SKM-1 treated with dmso at 0.1 percent for 144 hours (cell line): ENCODE measurements around the gene GHR.
"Not testable (repeated sequence)": the region's sequence is repeated elsewhere in the genome, so short reads cannot be mapped to it uniquely, and the experiment has no call there.

Source experiments
- DNase-seq: peaks from one replicate; lab custom pipeline; 2025; ENCODE audit not compliant: unreplicated experiment; lab: John Stamatoyannopoulos, UW

GHR gene

GRCh38 chr5:42689391-42689790 is 266.2 kb downstream of the GHR start:
- DNase-seq, result no peak

- no peak for DNase-seq
Observed at GRCh38 chr5:42691413-42691937, 268.2 kb downstream of the GHR start.

- no peak for DNase-seq
Observed at GRCh38 chr5:42701351-42702059, 278.3 kb downstream of the GHR start.

DNA sequence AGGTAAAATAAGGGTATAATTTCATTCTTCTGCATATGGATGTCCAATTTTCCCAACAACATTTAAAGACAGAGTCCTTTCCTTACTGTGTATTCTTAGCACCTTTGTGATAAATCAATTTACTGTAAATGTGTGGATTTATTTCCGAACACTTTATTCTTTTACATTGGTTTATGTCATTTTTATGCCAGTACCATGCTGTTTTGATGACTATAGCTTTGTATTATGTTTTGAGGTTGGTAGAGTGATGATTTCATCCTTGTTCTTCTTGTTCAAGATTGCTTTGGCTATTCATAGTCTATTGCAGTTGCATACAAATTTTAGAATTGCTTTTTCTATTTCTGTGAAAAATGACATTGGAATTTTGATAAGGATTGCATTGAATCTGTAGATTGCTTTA is 280.0 kb downstream of the GHR start:
- no peak for DNase-seq

DNA sequence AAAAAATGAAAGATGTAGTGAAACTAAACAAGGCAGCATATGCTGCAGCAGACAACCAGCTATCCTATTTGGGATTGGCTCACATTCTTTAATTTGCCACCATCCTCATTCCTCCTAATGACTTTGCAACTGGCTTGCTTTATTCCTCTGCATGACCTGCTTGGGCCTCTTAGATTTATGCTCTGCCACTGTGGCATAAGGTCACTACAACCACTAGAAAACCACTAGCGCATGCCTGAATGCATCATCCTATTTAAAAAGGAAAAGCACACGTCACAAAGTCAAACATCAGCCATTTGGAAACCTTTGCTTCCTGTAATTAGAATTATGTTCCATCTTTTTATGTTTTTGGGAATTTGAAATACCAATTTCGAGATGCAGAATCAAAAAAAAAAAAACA is 292.5 kb downstream of the GHR start:
- DNase-seq, result no peak

- peak; percentile 58 for DNase-seq
Observed at GRCh38 chr5:42718591-42718990, 295.4 kb downstream of the GHR start.

DNA sequence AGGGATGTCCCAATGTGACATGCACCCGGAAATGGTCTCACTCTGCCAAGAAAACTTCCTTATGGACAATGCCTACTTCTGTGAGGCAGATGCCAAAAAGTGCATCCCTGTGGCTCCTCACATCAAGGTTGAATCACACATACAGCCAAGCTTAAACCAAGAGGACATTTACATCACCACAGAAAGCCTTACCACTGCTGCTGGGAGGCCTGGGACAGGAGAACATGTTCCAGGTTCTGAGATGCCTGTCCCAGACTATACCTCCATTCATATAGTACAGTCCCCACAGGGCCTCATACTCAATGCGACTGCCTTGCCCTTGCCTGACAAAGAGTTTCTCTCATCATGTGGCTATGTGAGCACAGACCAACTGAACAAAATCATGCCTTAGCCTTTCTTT is 295.8 kb downstream of the GHR start:
- DNase-seq, result no peak

GRCh38 chr5:42720251-42720650 is 297.0 kb downstream of the GHR start:
- no peak for DNase-seq

DNA sequence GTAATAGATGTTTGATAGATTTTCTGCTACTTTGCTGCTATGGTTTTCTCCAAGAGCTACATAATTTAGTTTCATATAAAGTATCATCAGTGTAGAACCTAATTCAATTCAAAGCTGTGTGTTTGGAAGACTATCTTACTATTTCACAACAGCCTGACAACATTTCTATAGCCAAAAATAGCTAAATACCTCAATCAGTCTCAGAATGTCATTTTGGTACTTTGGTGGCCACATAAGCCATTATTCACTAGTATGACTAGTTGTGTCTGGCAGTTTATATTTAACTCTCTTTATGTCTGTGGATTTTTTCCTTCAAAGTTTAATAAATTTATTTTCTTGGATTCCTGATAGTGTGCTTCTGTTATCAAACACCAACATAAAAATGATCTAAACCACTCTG is 298.2 kb downstream of the GHR start:
- no peak for DNase-seq

DNA sequence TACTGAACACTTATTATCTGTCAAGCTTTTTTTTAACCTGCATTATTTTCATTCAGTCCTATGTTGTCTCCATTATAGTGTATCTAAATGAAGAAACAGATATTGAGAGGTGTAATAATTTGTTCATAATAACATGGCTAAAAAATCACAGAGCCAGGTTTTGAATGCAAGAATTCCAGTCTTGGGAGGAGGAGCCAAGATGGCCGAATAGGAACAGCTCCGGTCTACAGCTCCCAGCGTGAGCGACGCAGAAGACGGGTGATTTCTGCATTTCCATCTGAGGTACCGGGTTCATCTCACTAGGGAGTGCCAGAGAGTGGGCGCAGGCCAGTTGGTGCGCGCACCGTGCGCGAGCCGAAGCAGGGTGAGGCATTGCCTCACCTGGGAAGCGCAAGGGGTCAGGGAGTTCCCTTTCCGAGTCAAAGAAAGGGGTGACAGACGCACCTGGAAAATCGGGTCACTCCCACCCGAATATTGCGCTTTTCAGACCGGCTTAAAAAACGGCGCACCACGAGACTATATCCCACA is 311.4 kb downstream of the GHR start:
- not testable (repeated sequence) for DNase-seq

- DNase-seq, result no peak
Observed at GRCh38 chr5:42740920-42741319, 317.7 kb downstream of the GHR start.

- peak; percentile 9 for DNase-seq
Observed at GRCh38 chr5:42745426-42745825, 322.2 kb downstream of the GHR start.

GRCh38 chr5:42745856-42746255 is 322.6 kb downstream of the GHR start:
- DNase-seq, result no peak

DNA sequence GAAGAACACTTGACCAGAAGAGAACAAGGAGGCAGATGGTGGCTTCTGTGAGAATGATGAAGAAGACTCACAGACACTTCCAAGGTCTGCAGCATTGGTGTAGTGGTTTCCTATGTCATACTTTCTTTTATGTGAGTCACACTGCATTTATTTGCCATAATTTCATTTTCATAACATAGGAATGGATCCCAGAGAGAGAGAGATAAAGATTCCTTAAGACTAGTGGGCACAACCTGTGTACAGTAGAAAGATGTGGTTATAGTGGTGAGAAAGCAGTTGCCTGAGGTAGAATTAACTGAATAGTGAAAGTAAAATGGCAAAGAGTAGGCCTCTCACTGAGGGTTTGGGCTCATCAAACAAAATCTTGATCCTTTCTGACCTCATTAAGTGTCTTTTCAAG is 325.8 kb downstream of the GHR start:
- DNase-seq, result no peak

DNA sequence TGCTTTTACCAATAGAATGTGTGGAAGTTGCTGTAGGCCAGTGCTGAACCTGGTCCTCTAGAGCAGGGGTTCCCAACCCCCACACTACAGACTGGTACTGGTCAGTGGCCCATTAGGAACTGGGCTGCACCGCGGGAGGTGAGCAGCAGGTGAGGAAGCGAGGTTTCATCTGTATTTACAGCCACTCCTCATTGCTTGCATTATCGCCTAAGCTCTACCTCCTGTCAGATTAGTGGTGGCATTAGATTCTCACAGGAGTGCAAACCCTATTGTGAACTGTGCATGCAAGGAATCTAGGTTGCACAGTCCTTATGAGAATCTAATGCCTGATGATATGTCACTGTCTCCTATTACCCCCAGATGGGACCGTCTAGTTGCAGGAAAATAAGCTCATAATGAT is 327.3 kb downstream of the GHR start:
- no peak for DNase-seq

DNA sequence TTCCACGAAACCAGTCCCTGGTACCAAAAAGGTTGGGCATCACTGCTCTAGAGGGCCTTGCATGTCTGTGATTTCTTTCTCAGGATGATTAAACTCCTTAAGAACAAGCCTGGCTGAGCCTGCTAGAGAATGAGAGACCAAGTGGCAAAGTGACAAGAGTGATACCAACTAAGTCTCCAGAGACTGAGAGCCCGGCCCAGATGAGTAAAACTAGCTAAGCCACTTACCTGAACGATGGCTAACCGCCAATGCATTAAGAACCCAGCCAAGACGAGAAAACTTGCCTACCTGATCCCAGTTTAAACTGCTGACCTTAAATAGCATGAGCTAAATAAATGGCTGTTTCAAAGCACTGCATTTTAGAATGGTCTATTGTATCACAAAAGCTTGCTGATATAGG is 327.8 kb downstream of the GHR start:
- DNase-seq, result no peak

DNA sequence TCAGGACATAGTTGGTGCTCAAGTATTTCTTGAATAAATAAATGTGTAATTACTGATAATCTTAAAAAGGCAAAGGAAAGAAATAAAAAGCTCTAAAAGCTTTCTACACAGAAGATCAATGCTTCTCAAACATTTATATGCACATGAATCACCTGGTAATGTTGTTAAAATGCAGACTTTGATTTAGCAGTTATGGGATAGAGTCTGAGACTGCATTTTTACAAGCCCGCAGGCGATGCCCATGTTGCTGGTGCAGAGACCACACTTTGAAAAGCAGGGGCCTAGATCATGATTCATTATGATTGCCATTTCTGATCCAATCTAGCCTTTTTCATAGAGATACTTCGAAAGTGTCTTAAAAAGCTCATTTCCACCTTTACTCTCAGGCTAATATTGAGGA is 329.9 kb downstream of the GHR start:
- no peak for DNase-seq

DNA sequence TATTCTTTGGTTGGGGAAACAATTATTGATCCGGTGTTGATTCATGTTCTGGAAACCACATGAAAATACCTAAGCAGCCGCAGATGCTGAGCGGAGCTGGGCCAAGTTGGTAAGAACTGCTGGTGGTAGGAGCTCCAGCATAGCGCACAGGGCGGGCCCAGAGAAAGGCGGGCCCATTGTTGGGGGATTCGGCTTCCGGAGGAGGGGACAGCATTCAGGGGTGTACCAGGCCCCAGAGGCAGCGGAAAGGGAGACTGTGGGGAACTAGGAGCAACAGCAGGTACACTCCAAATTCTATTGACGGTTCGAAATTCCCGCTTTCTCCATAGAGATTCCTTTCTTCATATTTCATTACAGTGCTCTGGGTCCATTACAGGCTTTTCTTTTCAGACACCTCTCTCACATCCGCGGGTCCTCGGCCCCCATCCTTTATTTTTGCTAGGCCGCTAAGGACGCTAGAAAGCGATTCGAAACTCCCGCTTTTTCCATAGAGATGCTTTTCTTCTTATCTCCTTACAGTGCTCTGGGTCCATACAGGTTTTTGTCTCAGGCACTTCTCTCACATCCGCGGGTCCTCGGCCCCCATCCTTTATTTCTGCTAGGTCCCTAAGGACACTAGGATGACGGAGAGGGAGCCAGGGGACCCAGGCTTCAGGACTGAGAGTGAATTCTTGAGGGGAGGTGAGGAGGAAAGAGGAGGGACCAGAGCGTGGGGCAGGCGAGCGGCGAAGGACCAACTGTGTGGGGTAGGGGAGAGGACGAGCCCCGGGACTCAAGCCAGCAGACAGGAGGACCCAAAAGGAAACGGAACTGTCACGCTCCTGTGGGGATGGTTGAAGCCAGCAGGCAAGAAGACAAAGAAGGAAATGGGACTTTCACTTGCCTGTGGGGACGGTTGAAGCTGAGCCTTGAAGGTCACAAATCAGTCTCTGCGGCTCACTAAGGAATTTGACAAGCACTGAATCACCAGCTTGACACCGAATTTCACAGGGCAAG is 333.7 kb downstream of the GHR start, which contains the start of gene CCDC152:
TSS of gene CCDC152 (plus strand) at position 213 of the 996 bp plus-strand sequence. CDS start 2,304 bp downstream, outside the sequence.
- no peak for DNase-seq

- DNase-seq, result no peak
Observed at GRCh38 chr5:42759456-42759855, 336.2 kb downstream of the GHR start.

GRCh38 chr5:42760426-42760825 is 337.2 kb downstream of the GHR start:
- DNase-seq, result peak; percentile 27

GRCh38 chr5:42761791-42762190 is 338.6 kb downstream of the GHR start:
- DNase-seq, result no peak
